Caco-2 (cell line): Measurements from ENCODE around the gene ALDH2. TPM values are rescaled to one million over a fixed set of nuclear protein-coding genes. Genes with fewer than 3 reads are reported as not detected.
"Not testable (repeated sequence)": the region's sequence is repeated elsewhere in the genome, so short reads cannot be mapped to it uniquely, and the experiment has no call there.

ENCODE experiments used
- BruUV-seq: library from RNA; stranded (reverse); fragments of 400-500 nt; replicated peaks from 2 replicates; lab custom pipeline; 2021; lab: Mats Ljungman, UMichigan
- CTCF ChIA-PET: fragments of 300-600 bp; sonication (Branson Sonifier 250); formaldehyde crosslinking; loops from one replicate; lab custom pipeline; 2022; ENCODE audit warnings: antibody characterized with exemption; lab: Charles Lee
- POLR2A ChIA-PET: fragments of 300-600 bp; sonication (Branson Sonifier 250); formaldehyde crosslinking; loops from one replicate; lab custom pipeline; 2022; ENCODE audit warnings: antibody characterized with exemption; lab: Charles Lee
- DNase-seq, 2 experiments: peaks; one replicate each; pipeline versions ENCODE4 v3.0.0 to v3.0.0-alpha.2; 2020 to 2022
- H3K27me3 ChIP-seq: replicated peaks from 2 replicates; pipeline ENCODE4 v1.6.0; 2011; ENCODE audit warnings: low read length; ENCODE audit not compliant: control insufficient read depth, insufficient read depth
- H3K36me3 ChIP-seq: 2 replicates; pipeline ENCODE4 v1.5.1; 2011; ENCODE audit warnings: low read length; ENCODE audit not compliant: control insufficient read depth, insufficient read depth
- H3K4me1 ChIP-seq: fragments of 250-450 bp; sonication (Bioruptor Pico); 2 replicates; pipeline ENCODE4 v1.5.1; 2020; ENCODE audit warnings: mild to moderate bottlenecking
- H3K4me3 ChIP-seq: 2 replicates; pipeline ENCODE4 v1.5.1; 2011; ENCODE audit warnings: low read depth, mild to moderate bottlenecking, control low read depth, low read length
- H3K9me3 ChIP-seq: fragments of 250-450 bp; sonication (Bioruptor Pico); 2 replicates; pipeline ENCODE4 v1.5.1; 2020; ENCODE audit warnings: mild to moderate bottlenecking, moderate library complexity
- H3K27ac Mint-ChIP-seq: one replicate; pipeline ENCODE4 v1.8.0; 2022; ENCODE audit warnings: mixed read lengths; ENCODE audit not compliant: unreplicated experiment
- H3K27me3 Mint-ChIP-seq: one replicate; pipeline ENCODE4 v1.8.0; 2022; ENCODE audit warnings: mixed read lengths; ENCODE audit not compliant: insufficient read depth, unreplicated experiment
- H3K36me3 Mint-ChIP-seq: one replicate; pipeline ENCODE4 v1.8.0; 2022; ENCODE audit warnings: mild to moderate bottlenecking, mixed read lengths; ENCODE audit not compliant: insufficient read depth, unreplicated experiment
- H3K4me1 Mint-ChIP-seq: one replicate; pipeline ENCODE4 v1.8.0; 2022; ENCODE audit warnings: low read depth, mixed read lengths; ENCODE audit not compliant: unreplicated experiment
- H3K4me3 Mint-ChIP-seq: one replicate; pipeline ENCODE4 v1.8.0; 2022; ENCODE audit warnings: mild to moderate bottlenecking, moderate library complexity, mixed read lengths; ENCODE audit not compliant: unreplicated experiment
- H3K9me3 Mint-ChIP-seq: one replicate; pipeline ENCODE4 v1.8.0; 2022; ENCODE audit warnings: mixed read lengths; ENCODE audit not compliant: unreplicated experiment
- intact Hi-C: fragments of 100-400 bp; cut with micrococcal nuclease; formaldehyde crosslinking; loops from one replicate; pipeline ENCODE4 v1.10.0; 2022; ENCODE audit not compliant: unreplicated experiment
- total RNA-seq: library from RNA; stranded (reverse); gene quantifications from 2 replicates; pipeline ENCODE4 v1.2.3, GENCODE V29; 2022
- TF ChIP-seq, protein P1 (sequence below), 2 experiments: fragments of 200-600 bp in 1 of 2; IDR thresholded peaks; 1 replicate in 1 of 2; 2 replicates in 1 of 2; pipeline versions ENCODE4 v1.5.1 to v1.8.0; 2011 to 2022; ENCODE audit warnings: antibody characterized with exemption in 1 of 2, control low read depth in 1 of 2, inconsistent platforms in 1 of 2, low read depth in 1 of 2, low read length in 1 of 2, mild to moderate bottlenecking in 1 of 2, moderate library complexity in 1 of 2; ENCODE audit not compliant: insufficient read depth in 1 of 2, severe bottlenecking in 1 of 2, unreplicated experiment in 1 of 2

Gene ALDH2
- total RNA-seq, 1 experiment from 2014 or later = 196 TPM

DNA sequence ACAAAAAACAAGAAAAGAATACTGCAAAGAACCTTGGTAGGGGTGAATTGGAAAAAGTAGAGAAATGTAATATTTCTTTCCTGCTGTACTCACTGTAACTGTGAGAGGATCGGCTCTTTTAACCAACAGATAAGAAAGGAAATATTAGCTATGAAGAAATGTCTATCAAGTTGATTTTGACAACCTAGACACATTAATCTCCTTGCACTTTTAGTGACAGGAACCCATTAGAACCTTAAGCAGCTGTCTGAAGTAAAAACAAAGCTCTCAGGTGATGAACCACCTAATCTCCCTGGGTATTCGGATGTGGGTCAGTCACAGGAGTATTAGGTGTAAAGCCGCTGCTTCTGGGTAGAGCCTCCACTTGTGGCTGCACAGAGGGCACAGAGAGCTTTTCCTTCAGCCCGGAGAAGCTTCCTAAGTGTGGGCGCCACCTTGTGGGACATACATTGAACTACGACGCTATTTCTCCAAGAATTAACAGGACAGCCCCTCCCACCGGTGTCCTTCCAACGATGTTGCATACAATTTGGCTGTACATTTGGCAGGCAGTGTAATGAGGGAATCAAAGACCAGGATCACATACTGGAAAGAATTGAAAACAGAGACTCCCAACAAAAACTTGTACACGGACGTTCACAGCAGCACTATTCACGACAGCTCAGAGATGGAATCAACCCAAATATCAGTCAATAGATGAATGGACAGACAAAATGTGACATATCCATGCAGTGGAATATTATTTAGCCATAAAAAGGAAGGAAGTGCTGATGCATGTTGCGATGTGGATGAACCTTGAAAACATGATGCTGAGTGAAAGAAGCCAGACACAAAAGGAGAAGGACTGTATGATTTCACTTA, 46.4 kb downstream of the ALDH2 start:
- no peak overlapping the region for H3K4me3 ChIP-seq
- no peaks in the 10 kb centered on the region for H3K27me3 ChIP-seq
- DNase-seq = peak; percentile 76 to 79
- no peaks in the 10 kb centered on the region for H3K36me3 ChIP-seq
- H3K4me1 ChIP-seq = peaks cover 6% of the 10 kb centered on the region; the same call in 1 of the 2 replicates
- Mint-ChIP-seq H3K9me3 (peaks cover 8% of the 10 kb centered on the region), H3K36me3 (peaks cover 66% of the 10 kb centered on the region), H3K4me1 (peaks cover 17% of the 10 kb centered on the region), H3K27ac (peak overlapping the region; percentile 46), H3K27me3 (no peaks in the 10 kb centered on the region), H3K4me3 (no peak overlapping the region)
- CTCF ChIA-PET = interaction anchor here (0.6 to 1.8 kb wide), 12 partner anchors 8 to 178 kb away, joined by 3 to 33 read pairs (median 5); partner anchors contain the start of genes ACAD10, ALDH2, BRAP and MAPKAPK5
- intact Hi-C loops = loop anchor here (1.0 to 2.0 kb wide), 3 partner anchors 47 to 126 kb away; partner anchors contain the start of genes ACAD10 and ALDH2
- no TSS peak for BruUV-seq
- POLR2A ChIA-PET = interaction anchor here (0.6 to 1.3 kb wide), 3 partner anchors 38 to 60 kb away, joined by 3 to 6 read pairs (median 3); no protein-coding TSS in a partner anchor
- TF ChIP-seq, protein P1, sequence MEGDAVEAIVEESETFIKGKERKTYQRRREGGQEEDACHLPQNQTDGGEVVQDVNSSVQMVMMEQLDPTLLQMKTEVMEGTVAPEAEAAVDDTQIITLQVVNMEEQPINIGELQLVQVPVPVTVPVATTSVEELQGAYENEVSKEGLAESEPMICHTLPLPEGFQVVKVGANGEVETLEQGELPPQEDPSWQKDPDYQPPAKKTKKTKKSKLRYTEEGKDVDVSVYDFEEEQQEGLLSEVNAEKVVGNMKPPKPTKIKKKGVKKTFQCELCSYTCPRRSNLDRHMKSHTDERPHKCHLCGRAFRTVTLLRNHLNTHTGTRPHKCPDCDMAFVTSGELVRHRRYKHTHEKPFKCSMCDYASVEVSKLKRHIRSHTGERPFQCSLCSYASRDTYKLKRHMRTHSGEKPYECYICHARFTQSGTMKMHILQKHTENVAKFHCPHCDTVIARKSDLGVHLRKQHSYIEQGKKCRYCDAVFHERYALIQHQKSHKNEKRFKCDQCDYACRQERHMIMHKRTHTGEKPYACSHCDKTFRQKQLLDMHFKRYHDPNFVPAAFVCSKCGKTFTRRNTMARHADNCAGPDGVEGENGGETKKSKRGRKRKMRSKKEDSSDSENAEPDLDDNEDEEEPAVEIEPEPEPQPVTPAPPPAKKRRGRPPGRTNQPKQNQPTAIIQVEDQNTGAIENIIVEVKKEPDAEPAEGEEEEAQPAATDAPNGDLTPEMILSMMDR (IDR thresholded peaks at IDR 0.05; ENCODE audit: insufficient read depth in 1 of 2, low read depth in 1 of 2, low read length in 1 of 2, severe bottlenecking in 1 of 2, unreplicated experiment in 1 of 2) = peak; percentile 72 to 77
- H3K9me3 ChIP-seq = no peaks in the 10 kb centered on the region

DNA sequence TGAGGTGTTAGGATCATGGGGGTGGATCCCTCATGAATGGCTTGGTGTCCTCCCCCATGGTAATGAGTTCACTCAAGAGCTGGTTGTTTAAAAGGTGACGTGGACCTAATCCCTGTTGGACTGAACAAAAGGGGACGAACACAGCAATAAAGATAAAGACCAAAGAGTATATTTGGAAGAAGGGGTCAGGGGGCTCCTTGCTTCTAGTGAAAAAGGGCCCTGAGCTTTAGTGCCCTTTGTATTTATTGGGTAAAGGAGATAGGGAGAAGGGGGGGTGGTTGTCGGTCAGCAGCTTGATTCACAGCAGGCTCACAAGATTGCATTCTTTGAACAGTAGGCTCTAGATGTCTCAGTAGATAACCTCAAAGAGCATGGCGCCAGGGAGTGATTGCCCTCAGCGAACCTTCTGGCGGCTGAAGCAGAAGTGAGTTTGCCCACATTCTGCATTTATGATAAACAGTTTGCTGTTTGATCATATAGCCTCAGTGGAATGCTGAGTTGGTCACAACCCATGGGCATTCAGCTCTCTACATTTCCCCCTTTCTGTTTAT, 49.4 kb downstream of the ALDH2 start:
- TF ChIP-seq, protein P1 (IDR thresholded peaks at IDR 0.05; ENCODE audit: insufficient read depth in 1 of 2, low read depth in 1 of 2, low read length in 1 of 2, severe bottlenecking in 1 of 2, unreplicated experiment in 1 of 2) = no peak
- no peak overlapping the region for H3K4me3 Mint-ChIP-seq
- peak overlapping the region; percentile 26 for H3K27ac Mint-ChIP-seq
- H3K4me3 ChIP-seq = no peak overlapping the region
- H3K36me3 ChIP-seq = no peaks in the 10 kb centered on the region
- no TSS peak for BruUV-seq
- POLR2A ChIA-PET = interaction anchor here (0.7 to 1.1 kb wide), 2 partner anchors 49 to 200 kb away, joined by 4 to 5 read pairs; partner anchors contain the start of gene ALDH2
- H3K4me1 ChIP-seq = peaks cover 23% of the 10 kb centered on the region
- H3K36me3 Mint-ChIP-seq = peaks cover 57% of the 10 kb centered on the region
- CTCF ChIA-PET = interaction anchor here (0.6 to 1.3 kb wide), 3 partner anchors 9 to 63 kb away, joined by 3 to 4 read pairs (median 3); partner anchors contain the start of gene ALDH2
- H3K4me1 Mint-ChIP-seq = peaks cover 31% of the 10 kb centered on the region
- no peaks in the 10 kb centered on the region for H3K27me3 ChIP-seq
- intact Hi-C loops = no loop called here
- H3K9me3 Mint-ChIP-seq = peaks cover 8% of the 10 kb centered on the region
- no peaks in the 10 kb centered on the region for H3K9me3 ChIP-seq
- DNase-seq = peak; percentile 71
- H3K27me3 Mint-ChIP-seq = no peaks in the 10 kb centered on the region

DNA sequence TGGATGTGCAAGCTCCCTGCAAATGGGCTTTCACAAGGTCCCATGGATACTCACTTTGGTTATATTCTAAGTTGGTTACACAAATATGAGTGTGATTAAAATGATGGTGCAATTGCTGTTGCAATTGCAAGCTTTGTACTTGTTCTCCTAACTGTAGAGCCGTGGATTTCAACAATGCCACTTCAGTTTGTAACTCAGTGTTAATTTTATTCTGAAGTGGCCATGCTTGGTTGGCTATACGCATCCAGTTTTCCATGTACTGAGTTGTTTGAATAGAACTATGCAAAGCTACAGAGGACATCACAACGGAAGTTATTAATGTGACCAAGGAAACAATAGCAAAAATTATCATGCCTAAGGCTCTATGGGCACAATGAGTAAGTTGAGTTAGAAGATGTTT, 50.2 kb downstream of the ALDH2 start:
- H3K27me3 ChIP-seq, H3K4me3 Mint-ChIP-seq, CTCF ChIA-PET, H3K4me3 ChIP-seq, DNase-seq, H3K27ac Mint-ChIP-seq, H3K9me3 ChIP-seq, H3K36me3 ChIP-seq, BruUV-seq, intact Hi-C loops, H3K27me3 Mint-ChIP-seq, H3K9me3 Mint-ChIP-seq: not testable (repeated sequence)
- POLR2A ChIA-PET = interaction anchor here (0.6 kb wide), 1 partner anchor 184 kb away, joined by 3 read pairs; no protein-coding TSS in a partner anchor
- H3K4me1 ChIP-seq = peaks cover 23% of the 10 kb centered on the region
- H3K4me1 Mint-ChIP-seq = peaks cover 25% of the 10 kb centered on the region
- peaks cover 52% of the 10 kb centered on the region for H3K36me3 Mint-ChIP-seq
